BJ (cell line): ENCODE results near the gene ZNF331. TPM values are rescaled to one million over a fixed set of nuclear protein-coding genes. Genes with fewer than 3 reads are reported as not detected.

Experiments used
- CTCF ChIA-PET: fragments of 350-600 bp; formaldehyde crosslinking; extraction: SDS; loops from one replicate; lab custom pipeline; 2021; ENCODE audit warnings: antibody characterized with exemption, inconsistent platforms; lab: Yijun Ruan, JAX
- POLR2A ChIA-PET: fragments of 300-600 bp; sonication (Branson Sonifier 250); formaldehyde crosslinking; extraction: SDS; loops from one replicate; lab custom pipeline; 2021; ENCODE audit warnings: antibody characterized with exemption; lab: Charles Lee
- DNase-seq: peaks from one replicate; pipeline ENCODE4 v3.0.0-alpha.2; 2011; ENCODE audit warnings: low read depth
- H3K27me3 ChIP-seq: 2 replicates; pipeline ENCODE4 v1.6.0; 2011; ENCODE audit warnings: low read length; ENCODE audit not compliant: control insufficient read depth, insufficient read depth
- H3K36me3 ChIP-seq: 2 replicates; pipeline ENCODE4 v1.5.1; 2011; ENCODE audit warnings: low read length; ENCODE audit not compliant: control insufficient read depth, insufficient read depth
- H3K4me3 ChIP-seq: 2 replicates; pipeline ENCODE4 v1.5.1; 2011; ENCODE audit warnings: low read depth, mild to moderate bottlenecking, control low read depth, low read length
- polyA plus RNA-seq: library from polyadenylated mRNA; depleted of rRNA; stranded (reverse); fragments of >200 nt; gene quantifications from 2 replicates; pipeline ENCODE4 v1.2.3, GENCODE V29; 2011
- TF ChIP-seq, protein P1 (sequence below): IDR thresholded peaks from 2 replicates; pipeline ENCODE4 v1.5.1; 2011; ENCODE audit warnings: low read depth, mild to moderate bottlenecking, control low read depth, inconsistent platforms, low read length, moderate library complexity; ENCODE audit not compliant: insufficient read depth

ZNF331 gene
- polyA plus RNA-seq, 1 experiment: 4.8 TPM

DNA sequence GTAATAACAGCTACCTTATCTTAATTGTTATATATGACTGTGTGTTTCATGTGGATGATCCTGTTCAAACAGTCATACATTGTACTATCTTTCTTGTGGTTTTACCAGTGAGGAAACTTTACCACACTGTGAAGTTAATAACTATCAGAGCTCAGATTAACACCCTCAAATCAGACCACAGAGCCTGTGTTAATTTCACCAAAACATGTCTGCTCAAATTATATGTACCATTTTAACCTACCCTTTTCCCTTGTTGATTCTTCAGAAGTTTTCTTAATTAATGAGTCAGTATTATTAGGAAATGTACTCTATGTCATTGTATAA, 1.8 kb upstream of the ZNF331 start:
- Histone ChIP-seq H3K4me3 (no peak overlapping the region), H3K36me3 (no peaks in the 10 kb centered on the region), H3K27me3 (no peaks in the 10 kb centered on the region)
- DNase-seq: no peak
- TF ChIP-seq, protein P1, sequence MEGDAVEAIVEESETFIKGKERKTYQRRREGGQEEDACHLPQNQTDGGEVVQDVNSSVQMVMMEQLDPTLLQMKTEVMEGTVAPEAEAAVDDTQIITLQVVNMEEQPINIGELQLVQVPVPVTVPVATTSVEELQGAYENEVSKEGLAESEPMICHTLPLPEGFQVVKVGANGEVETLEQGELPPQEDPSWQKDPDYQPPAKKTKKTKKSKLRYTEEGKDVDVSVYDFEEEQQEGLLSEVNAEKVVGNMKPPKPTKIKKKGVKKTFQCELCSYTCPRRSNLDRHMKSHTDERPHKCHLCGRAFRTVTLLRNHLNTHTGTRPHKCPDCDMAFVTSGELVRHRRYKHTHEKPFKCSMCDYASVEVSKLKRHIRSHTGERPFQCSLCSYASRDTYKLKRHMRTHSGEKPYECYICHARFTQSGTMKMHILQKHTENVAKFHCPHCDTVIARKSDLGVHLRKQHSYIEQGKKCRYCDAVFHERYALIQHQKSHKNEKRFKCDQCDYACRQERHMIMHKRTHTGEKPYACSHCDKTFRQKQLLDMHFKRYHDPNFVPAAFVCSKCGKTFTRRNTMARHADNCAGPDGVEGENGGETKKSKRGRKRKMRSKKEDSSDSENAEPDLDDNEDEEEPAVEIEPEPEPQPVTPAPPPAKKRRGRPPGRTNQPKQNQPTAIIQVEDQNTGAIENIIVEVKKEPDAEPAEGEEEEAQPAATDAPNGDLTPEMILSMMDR: no peak
- ChIA-PET CTCF (no interaction called here), POLR2A (no interaction called here)

DNA sequence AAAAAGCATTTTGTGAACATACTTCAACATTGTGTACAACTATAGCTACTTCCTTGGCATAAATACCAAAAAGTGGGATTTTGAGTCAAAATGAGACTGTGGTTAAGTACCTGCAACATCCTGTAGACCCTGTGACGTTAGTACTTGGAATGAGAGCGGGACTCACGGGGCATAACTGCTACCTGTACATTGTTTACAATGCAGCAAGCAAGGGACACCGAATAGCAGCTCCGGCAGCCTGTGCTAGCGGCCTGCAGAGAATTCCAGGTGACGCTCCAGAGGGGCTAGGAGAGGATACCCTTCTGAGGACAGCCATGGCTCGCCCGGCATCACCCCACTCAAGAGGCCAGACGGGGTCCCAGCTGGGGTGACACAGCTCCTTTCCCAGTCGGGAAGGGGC, 824 bp upstream of the ZNF331 start:
- ChIA-PET POLR2A (no interaction called here), CTCF (no interaction called here)
- no peaks in the 10 kb centered on the region for H3K36me3 ChIP-seq

DNA sequence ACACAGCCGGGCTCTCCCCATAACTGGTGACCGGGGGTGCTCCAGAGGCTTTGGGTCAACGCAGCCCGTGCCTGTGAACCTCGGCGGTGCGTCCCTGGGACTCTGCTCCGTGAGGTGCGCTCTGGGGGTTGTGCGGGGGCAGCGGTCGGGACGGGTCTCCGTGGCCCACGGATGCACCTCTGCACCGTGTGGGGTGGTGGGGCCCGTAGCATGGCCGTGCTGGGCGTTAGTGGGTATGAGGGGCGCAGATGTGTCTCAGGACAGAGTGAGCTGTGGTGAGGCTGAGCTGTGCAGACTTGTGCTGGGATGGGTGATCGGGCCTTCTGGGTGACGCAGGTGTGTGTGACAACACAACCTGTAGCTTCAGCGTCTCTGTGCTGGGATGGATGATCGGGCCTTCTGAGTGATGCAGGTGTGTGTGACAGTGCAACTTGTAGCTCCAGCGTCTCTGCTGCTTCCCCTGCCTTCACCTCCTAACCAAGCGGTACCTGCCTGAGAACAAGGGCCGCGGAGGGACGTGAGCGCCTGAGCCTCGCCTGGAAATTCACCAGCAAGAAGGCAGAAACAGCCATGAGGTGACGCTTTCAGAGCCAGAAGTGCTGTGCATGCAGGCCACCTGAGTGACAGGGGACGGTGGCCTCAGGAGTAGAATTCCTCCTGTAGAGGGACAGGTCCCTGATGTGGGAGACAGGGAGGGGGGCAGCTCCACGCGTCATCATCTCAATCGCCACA, 599 bp downstream of the ZNF331 start:
- Histone ChIP-seq H3K27me3 (no peaks in the 10 kb centered on the region), H3K36me3 (no peaks in the 10 kb centered on the region), H3K4me3 (peak overlapping the region; percentile 68)
- TF ChIP-seq, protein P1: no peak
- DNase-seq: no peak
- POLR2A ChIA-PET: no interaction called here
- CTCF ChIA-PET: interaction anchor here (0.5 kb wide), 1 partner anchor 25 kb away, joined by 3 read pairs; no protein-coding TSS in a partner anchor

More for the DNA sequence above, 824 bp upstream of the ZNF331 start:
- H3K4me3 ChIP-seq: peak overlapping the region; percentile 68
- no peaks in the 10 kb centered on the region for H3K27me3 ChIP-seq
- TF ChIP-seq, protein P1: no peak
- no peak for DNase-seq

DNA sequence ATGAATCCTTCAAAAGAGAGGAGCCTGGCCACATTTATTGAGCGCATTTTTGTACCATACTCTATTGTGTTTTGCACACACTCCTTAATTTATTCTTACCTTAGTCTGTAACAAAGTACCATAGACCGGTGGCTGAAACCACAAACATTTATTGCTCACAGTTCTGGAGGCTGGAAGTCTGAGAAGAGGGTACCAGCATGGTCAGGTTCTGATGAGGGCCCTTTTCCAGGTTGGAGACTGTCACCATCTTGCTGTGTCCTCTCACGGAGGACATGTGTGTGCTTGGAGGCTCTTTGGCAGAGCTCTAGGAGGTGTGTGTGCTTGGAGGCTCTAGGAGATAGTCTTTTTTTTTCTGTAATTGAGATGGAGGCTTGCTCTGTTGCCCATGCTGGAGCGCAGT, 2.1 kb downstream of the ZNF331 start:
- POLR2A ChIA-PET: no interaction called here
- Histone ChIP-seq H3K36me3 (no peaks in the 10 kb centered on the region), H3K27me3 (no peaks in the 10 kb centered on the region), H3K4me3 (no peak overlapping the region)
- no peak for DNase-seq
- CTCF ChIA-PET: no interaction called here
- TF ChIP-seq, protein P1: no peak

DNA sequence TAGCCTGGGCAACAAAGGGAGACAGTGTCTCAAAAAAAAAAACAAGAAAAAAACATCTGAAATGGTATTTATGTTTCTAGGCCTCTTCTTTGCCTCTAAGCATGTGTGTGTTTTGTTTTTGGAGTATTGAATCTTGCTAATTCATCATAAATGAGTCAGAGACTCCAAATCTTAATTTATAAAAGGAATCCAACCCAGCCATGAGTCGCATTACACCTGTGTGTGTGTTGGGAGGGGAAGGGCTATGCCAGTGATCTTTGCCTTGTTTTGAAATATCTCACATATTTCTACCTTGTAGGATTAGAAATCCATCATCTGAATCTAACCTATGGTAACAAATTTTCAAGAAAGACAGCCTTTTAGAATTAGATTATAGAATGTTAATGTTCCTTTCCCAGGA, 4.0 kb downstream of the ZNF331 start:
- Histone ChIP-seq H3K4me3 (no peak overlapping the region), H3K36me3 (no peaks in the 10 kb centered on the region), H3K27me3 (no peaks in the 10 kb centered on the region)
- TF ChIP-seq, protein P1: no peak
- ChIA-PET CTCF (no interaction called here), POLR2A (no interaction called here)
- DNase-seq: no peak
